IPS DF 4.7 (cell line): ENCODE results near the gene TBC1D9B.

Experiments
- DNase-seq: peaks from one replicate; pipeline ENCODE4 v3.0.0-alpha.2; 2013; ENCODE audit warnings: low spot score; ENCODE audit errors: extremely low read depth

Gene TBC1D9B

GRCh38 chr5:179908528-179908927 lies 831 bp upstream of the TBC1D9B start:
- no peak for DNase-seq

GRCh38 chr5:179906795-179907555 lies 722 bp downstream of the TBC1D9B start:
- DNase-seq, result no peak

DNA sequence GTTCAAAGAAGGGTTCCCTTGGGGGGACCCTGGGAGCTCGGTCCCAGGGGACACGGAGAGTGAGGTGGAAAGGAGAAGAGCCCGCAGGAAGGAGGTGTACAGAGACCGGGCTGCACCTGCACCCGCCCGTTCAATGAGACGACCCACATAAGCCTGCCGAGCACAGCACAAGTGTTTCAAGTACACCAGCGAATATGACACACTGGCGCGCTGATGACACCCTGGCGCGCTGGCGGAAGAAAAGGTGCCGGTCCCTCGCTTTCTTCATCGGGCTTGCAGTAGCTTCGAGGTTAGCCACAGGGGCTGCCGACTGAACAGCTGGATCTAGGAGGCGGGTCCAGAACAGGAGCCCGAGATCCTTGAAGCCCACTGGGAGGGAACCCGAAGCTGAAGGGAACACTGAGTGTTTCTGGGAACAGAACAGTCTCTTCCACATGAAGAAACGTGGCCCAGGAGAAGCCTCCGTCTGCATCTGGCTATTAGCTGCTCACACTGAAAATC lies 1.4 kb downstream of the TBC1D9B start:
- DNase-seq, result no peak

DNA sequence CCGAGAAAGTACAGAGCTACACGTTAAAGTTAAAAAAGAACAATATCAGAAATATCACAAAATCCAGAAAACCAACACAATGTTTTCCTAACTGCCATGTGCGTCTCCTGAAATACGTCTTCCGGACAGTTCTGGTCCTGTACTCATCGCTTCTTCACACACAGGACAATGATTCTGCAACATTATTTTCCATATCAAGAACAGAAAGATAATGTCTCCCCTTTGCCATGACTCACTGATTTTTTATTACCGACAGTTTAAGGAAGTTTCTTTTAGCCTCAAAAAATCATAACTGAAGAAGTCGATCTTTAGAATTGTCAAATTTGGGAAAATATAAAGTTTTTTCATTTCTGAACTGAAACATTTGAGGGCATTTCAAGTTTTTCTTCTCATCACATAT lies 2.5 kb downstream of the TBC1D9B start:
- no peak for DNase-seq

- no peak for DNase-seq
These were observed 3.1 kb downstream of the TBC1D9B start for GRCh38 chr5:179904463-179905160.

DNA sequence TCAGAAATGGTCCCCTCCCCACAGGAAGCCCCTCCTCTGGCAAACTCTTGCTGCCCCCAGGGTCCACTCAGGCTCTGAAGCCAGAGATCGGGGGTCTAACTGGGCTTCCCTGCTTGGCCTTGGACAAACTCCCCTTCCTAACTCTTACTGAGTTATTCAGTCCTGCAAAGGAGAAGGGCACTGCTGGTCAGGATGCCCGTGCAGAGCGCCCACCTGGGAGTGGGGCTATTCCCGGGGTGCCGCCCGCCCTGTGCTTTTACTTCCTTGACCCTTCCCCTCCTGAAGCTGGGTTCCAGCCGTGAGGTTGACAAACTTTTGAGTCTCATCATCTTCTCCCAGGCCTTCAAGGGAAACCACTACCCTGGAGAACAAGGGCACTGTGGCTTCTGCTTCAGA lies 4.9 kb downstream of the TBC1D9B start:
- no peak for DNase-seq

DNA sequence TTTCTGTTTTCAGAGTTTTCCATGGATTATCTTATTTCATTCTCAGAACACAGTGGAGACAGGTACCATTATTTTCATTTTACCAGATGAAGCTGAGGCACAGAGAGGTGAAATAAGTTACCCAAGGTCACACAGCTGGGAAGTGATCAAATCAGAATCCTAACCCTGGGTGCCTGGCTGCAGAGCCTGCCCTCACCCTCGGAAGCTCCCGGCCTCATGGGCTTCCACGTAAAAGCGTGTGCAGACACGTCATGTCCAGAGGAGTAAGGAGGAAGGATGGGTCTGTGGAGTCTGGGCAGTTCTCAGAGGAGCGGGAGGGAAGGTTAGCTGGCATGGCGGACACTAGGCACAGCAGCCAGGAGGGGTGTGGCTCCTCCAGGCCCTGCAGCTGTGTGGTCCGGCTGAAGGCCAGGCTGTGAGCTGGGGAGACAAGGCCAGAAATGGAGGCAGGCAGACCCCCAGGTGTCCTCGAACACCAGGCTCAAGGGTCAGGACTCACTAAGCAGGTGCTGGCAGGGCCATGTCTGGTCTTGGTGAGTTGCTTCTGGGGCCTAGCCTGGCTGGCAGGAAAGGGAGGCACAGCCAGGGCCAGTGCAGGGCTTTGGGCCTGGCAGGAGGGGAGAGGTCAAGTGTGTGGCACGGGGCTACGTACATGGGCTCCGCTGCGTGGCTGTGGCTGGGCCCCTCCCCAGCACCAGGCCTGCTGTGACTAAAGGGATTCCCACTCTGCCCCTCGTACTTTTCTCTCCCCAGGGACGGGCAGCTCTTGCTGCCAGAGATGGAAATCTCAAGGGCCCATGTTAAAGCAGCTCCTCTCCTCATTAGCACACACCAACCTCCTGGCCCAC lies 5.6 kb downstream of the TBC1D9B start:
- DNase-seq, result no peak

GRCh38 chr5:179901462-179901861 lies 6.2 kb downstream of the TBC1D9B start:
- DNase-seq, result no peak

- DNase-seq, result no peak
These were observed 7.0 kb downstream of the TBC1D9B start for GRCh38 chr5:179900711-179901110.

- DNase-seq, result no peak
These were observed 7.5 kb downstream of the TBC1D9B start for GRCh38 chr5:179900206-179900605.

DNA sequence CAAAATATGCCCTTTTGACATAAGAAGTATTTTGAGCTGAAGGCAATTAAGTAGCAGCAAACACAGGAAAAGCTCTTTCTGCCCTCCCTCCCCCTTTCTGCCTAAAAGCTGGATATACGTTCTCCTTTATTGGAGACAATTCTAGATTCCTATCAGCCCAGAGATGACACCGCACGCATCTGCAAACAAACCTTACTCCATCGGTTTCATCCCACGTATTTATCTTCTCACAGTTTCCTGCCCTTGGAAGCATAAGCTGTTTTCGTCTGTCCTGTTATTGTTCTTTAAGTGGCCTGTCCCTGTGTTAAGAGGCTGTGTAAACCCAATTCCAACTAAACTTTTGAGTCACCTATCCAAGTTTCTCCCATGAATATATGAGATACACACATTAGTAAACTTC lies 11.8 kb downstream of the TBC1D9B start:
- DNase-seq, result no peak

DNA sequence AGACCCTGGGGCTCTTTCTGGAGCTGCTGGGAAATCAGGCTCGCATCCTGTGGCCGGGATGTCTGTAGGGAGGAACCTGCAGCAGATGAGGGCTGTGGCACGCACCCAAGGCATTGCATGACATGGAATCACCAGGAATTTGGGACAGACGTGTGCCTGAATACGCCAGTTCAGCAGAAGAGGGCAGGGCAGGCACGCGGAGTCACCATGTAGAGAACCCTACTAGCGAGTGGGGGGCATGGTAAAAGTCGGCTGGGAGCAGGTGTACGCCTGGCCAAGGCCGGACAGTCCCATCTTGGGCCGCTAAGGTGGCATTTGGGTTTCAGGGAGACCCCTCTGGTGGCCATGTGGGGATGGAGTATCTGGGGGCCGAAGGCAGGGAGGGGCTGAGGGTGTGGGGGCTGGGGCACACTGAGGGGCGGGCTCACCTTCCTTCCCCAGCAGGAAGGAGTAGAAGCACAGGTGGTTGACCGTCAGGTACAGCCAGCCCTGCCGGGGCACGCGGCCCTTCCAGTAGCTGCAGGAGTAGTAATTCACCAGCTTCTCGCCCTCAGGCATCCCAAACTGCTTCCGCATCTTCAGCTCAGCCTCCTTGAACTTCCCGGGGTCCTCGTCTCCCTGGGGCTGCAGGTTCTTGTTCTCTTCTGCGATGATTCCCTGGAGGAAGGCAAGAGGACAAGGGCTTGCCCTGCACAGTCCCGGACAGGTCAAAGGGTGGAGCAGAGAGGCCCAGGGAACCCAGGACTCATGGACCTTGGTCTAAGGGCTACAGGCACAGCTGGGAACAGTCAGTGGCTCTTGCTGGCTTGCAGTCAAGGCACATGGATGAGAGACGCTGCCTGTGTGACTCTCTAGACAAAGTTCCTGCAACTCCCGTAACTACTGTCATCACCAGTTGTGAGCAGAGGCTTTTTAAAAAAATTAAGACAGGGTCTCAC lies 13.5 kb downstream of the TBC1D9B start:
- no peak for DNase-seq

- DNase-seq, result no peak
These were observed 14.4 kb downstream of the TBC1D9B start for GRCh38 chr5:179893076-179893957.

DNA sequence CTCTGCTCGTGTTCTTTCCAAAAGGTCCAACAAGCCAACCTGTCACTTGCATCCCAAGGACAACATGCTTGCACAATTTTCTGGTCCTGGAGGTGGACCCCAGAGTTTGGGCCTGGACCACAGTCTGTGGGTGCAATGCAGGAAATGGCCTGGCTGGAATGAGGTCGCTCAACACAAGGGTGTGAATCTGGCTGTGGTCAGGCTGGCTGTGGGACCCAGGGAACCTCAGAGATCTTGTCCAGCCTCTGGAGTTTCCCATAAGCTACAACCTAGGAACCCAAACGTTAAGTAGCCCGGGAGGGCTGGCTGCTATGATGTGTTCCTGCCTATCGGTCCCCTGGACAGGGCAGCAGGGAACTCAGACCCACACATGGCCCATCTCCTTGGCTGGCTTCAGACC lies 15.4 kb downstream of the TBC1D9B start:
- no peak for DNase-seq

DNA sequence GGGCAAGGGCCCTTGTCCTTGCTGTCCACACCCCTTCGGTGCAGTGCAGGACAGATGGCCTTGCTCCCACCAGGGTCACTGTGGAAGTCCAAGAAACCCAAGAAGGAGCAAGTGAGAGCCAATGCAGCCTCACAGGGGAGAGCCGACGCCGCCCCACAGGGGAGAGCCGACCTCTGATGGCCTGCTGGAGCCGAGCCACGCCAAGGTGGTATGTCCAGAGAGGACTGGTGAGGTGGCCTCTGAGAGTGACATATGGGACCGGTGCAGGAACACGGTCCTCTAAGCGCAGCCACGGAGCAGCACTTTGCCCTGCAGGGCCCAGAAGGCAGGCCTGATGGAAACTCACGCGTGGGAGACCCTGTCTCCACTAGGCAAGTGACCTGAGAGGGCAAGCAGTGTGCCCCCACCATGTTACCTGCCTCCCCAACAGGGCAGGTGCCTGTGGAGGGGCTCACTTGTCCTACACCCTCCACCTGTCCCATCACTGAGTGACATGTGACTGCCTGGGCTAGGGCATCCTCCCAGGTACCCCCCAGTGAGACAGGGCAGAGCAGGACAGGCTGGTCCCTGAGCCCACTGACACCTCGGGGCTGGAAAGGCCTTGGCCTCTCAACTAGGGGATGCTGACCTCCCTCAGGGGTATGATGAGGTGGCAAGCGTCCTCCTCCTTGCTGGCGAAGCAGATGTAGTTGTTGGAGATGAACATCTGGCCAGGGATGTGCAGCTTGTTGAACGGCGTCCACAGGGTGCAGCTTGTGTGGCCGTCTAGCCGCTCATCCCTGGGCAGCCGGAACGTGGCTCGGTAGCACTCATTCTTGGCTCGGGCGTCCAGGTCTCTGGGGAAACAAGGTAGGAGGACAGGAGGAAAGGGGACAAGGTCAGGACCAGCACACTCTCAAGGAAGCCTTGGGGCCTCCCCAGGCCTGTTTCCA lies 16.7 kb downstream of the TBC1D9B start:
- DNase-seq, result no peak

GRCh38 chr5:179889885-179890284 lies 17.8 kb downstream of the TBC1D9B start:
- DNase-seq, result no peak

- DNase-seq, result no peak
These were observed 19.9 kb downstream of the TBC1D9B start for GRCh38 chr5:179887802-179888201.

- no peak for DNase-seq
These were observed 20.6 kb downstream of the TBC1D9B start for GRCh38 chr5:179887095-179887494.
